H1 (cell line): ENCODE results near the gene MRPL20. TPM values are rescaled to one million over a fixed set of nuclear protein-coding genes. Genes with fewer than 3 reads are reported as not detected.

ENCODE experiments used
- CTCF ChIA-PET: fragments of 300-600 bp; sonication (Branson Sonifier 250); formaldehyde crosslinking; loops from one replicate; lab custom pipeline; 2021; ENCODE audit not compliant: partially characterized antibody; lab: Charles Lee
- POLR2A ChIA-PET: fragments of 300-600 bp; sonication (Branson Sonifier 250); formaldehyde crosslinking; loops from one replicate; lab custom pipeline; 2021; ENCODE audit warnings: inconsistent platforms; ENCODE audit not compliant: partially characterized antibody; lab: Charles Lee
- DNase-seq, 2 experiments: peaks; one replicate each; pipeline versions ENCODE4 v3.0.0 to v3.0.0-alpha.2; 2010 to 2022; ENCODE audit warnings: low spot score in 2 of 2, low read depth in 1 of 2, mixed read lengths in 1 of 2
- FAIRE-seq: peaks from 2 replicates; lab custom pipeline; 2011; peaks lifted over from hg19 to GRCh38; lab: Jason Lieb, UNC
- H2AFZ ChIP-seq: 2 replicates; pipeline ENCODE4 v1.8.1; 2012; ENCODE audit warnings: low read length, inconsistent platforms
- H2AK5ac ChIP-seq: 2 replicates; pipeline ENCODE4 v1.6.1; 2013; ENCODE audit warnings: low read depth, low read length
- H2BK120ac ChIP-seq: replicated peaks from 2 replicates; pipeline ENCODE3; 2013; ENCODE audit warnings: low read depth, low read length, inconsistent platforms
- H2BK12ac ChIP-seq: 2 replicates; pipeline ENCODE4 v1.6.1; 2013; ENCODE audit warnings: low read depth, low read length
- H2BK15ac ChIP-seq: 2 replicates; pipeline ENCODE4 v1.6.1; 2013; ENCODE audit warnings: low read length
- H2BK20ac ChIP-seq: 2 replicates; pipeline ENCODE4 v1.6.1; 2013; ENCODE audit warnings: low read length
- H2BK5ac ChIP-seq: 2 replicates; pipeline ENCODE4 v1.6.1; 2013; ENCODE audit warnings: low read depth, low read length
- H3K14ac ChIP-seq: 2 replicates; pipeline ENCODE4 v1.6.1; 2013; ENCODE audit warnings: inconsistent platforms; ENCODE audit not compliant: insufficient read length
- H3K18ac ChIP-seq: 2 replicates; pipeline ENCODE4 v1.6.1; 2013; ENCODE audit warnings: low read length; ENCODE audit errors: extremely low read depth
- H3K23ac ChIP-seq: 2 replicates; pipeline ENCODE4 v1.6.1; 2013; ENCODE audit warnings: inconsistent platforms; ENCODE audit not compliant: insufficient read length
- H3K23me2 ChIP-seq: 2 replicates; pipeline ENCODE4 v1.6.1; 2013; ENCODE audit warnings: low read depth, low read length
- H3K27ac ChIP-seq: 2 replicates; pipeline ENCODE4 v1.6.1; 2011; ENCODE audit warnings: low read depth, low read length, inconsistent platforms
- H3K27me3 ChIP-seq, 4 experiments: replicated peaks in 1 of 4; 1 replicate in 1 of 4; 2 replicates in 3 of 4; pipeline versions ENCODE4 v1.6.1 to v1.8.1; 2011 to 2013; ENCODE audit warnings: low read length in 3 of 4, mild to moderate bottlenecking in 3 of 4, inconsistent platforms in 2 of 4, mixed read lengths in 2 of 4, moderate library complexity in 1 of 4; ENCODE audit not compliant: control insufficient read depth in 3 of 4, insufficient read depth in 3 of 4; ENCODE audit errors: extremely low read depth in 1 of 4
- H3K36me3 ChIP-seq, 4 experiments: 2 replicates each; pipeline versions ENCODE4 v1.6.1 to v1.8.1; 2011 to 2013; ENCODE audit warnings: mild to moderate bottlenecking in 4 of 4, low read length in 3 of 4, moderate library complexity in 2 of 4, control low read depth in 1 of 4, inconsistent platforms in 1 of 4; ENCODE audit not compliant: insufficient read depth in 4 of 4, control insufficient read depth in 2 of 4
- H3K4ac ChIP-seq: replicated peaks from 2 replicates; pipeline ENCODE3; 2013; ENCODE audit warnings: low read length, low read depth, mixed read lengths, inconsistent platforms; ENCODE audit not compliant: insufficient read length
- H3K4me1 ChIP-seq, 4 experiments: replicated peaks in 1 of 4; 1 replicate in 1 of 4; 2 replicates in 3 of 4; pipeline versions ENCODE4 v1.6.1 to v1.8.1; 2011 to 2013; ENCODE audit warnings: low read length in 3 of 4, inconsistent platforms in 2 of 4, mixed read lengths in 1 of 4; ENCODE audit not compliant: insufficient read depth in 4 of 4, control insufficient read depth in 3 of 4
- H3K4me2 ChIP-seq, 2 experiments: 2 replicates each; pipeline versions ENCODE4 v1.6.1 to v1.8.1; 2011 to 2013; ENCODE audit warnings: low read depth in 2 of 2, low read length in 2 of 2, control low read depth in 1 of 2, inconsistent platforms in 1 of 2, mild to moderate bottlenecking in 1 of 2; ENCODE audit not compliant: insufficient read depth in 1 of 2
- H3K4me3 ChIP-seq, 4 experiments: fragments of 200-600, 300-600 bp in 1 of 4; sonication (generic), shearing (Covaris generic), sonication (Bioruptor Twin) in 1 of 4; 2 replicates each; pipeline versions ENCODE4 v1.5.1 to v1.8.1; 2011 to 2016; ENCODE audit warnings: low read length in 4 of 4, low read depth in 3 of 4, control low read depth in 2 of 4, inconsistent platforms in 2 of 4, mild to moderate bottlenecking in 2 of 4, mixed read lengths in 1 of 4, moderate library complexity in 1 of 4; ENCODE audit not compliant: insufficient read depth in 2 of 4; ENCODE audit errors: extremely low read depth in 1 of 4
- H3K56ac ChIP-seq: replicated peaks from 2 replicates; pipeline ENCODE3; 2013; ENCODE audit warnings: low read depth, mild to moderate bottlenecking, mixed read lengths, low read length, inconsistent platforms; ENCODE audit not compliant: insufficient read length
- H3K79me1 ChIP-seq: 2 replicates; pipeline ENCODE4 v1.6.1; 2013; ENCODE audit warnings: low read depth, low read length, control low read depth
- H3K79me2 ChIP-seq, 2 experiments: 2 replicates each; pipeline versions ENCODE4 v1.6.1 to v1.8.1; 2012 to 2013; ENCODE audit warnings: low read length in 2 of 2, mild to moderate bottlenecking in 2 of 2, inconsistent platforms in 1 of 2; ENCODE audit not compliant: insufficient read depth in 2 of 2, control insufficient read depth in 1 of 2
- H3K9ac ChIP-seq, 4 experiments: replicated peaks in 1 of 4; 1 replicate in 1 of 4; 2 replicates in 3 of 4; pipeline versions ENCODE4 v1.6.1 to v1.8.1; 2011 to 2013; ENCODE audit warnings: low read depth in 3 of 4, low read length in 3 of 4, control low read depth in 2 of 4, mild to moderate bottlenecking in 2 of 4, moderate library complexity in 2 of 4, inconsistent platforms in 1 of 4; ENCODE audit errors: extremely low read depth in 1 of 4
- H3K9me3 ChIP-seq, 2 experiments: 2 replicates each; pipeline versions ENCODE4 v1.6.1 to v1.8.1; 2012 to 2013; ENCODE audit warnings: mild to moderate bottlenecking in 2 of 2, moderate library complexity in 2 of 2, control low read depth in 1 of 2, inconsistent platforms in 1 of 2, low read depth in 1 of 2, low read length in 1 of 2, mixed read lengths in 1 of 2; ENCODE audit not compliant: insufficient read depth in 2 of 2
- H4K20me1 ChIP-seq, 2 experiments: replicated peaks in 1 of 2; 2 replicates each; pipeline versions ENCODE3 to v1.8.1; 2011 to 2013; ENCODE audit warnings: inconsistent platforms in 2 of 2, low read length in 2 of 2, mild to moderate bottlenecking in 1 of 2; ENCODE audit not compliant: insufficient read depth in 2 of 2, control insufficient read depth in 1 of 2
- H4K5ac ChIP-seq: 2 replicates; pipeline ENCODE4 v1.6.1; 2013; ENCODE audit warnings: low read length, low read depth, mixed read lengths, inconsistent platforms; ENCODE audit not compliant: insufficient read length
- H4K8ac ChIP-seq: 2 replicates; pipeline ENCODE4 v1.8.0; 2013; ENCODE audit warnings: mild to moderate bottlenecking, moderate library complexity, low read length, inconsistent platforms; ENCODE audit not compliant: insufficient read depth; ENCODE audit errors: extremely low read depth
- H4K91ac ChIP-seq: replicated peaks from 2 replicates; pipeline ENCODE3; 2013; ENCODE audit warnings: low read length, mixed read lengths, inconsistent platforms; ENCODE audit not compliant: insufficient read length
- CTCF ChIP-seq, 3 experiments: IDR thresholded peaks; 1 replicate in 2 of 3; 2 replicates in 1 of 3; pipeline versions ENCODE4 v1.5.1 to v1.6.1; 2011; ENCODE audit warnings: low read length in 3 of 3, mild to moderate bottlenecking in 3 of 3, inconsistent platforms in 2 of 3, low read depth in 1 of 3, moderate library complexity in 1 of 3; ENCODE audit not compliant: insufficient read depth in 1 of 3; ENCODE audit errors: control extremely low read depth in 1 of 3
- JUN ChIP-seq: IDR thresholded peaks from 2 replicates; pipeline ENCODE4 v1.6.1; 2011; ENCODE audit warnings: low read depth, mild to moderate bottlenecking, improper control_type of control experiment, low read length
- KDM1A ChIP-seq: fragments of 200-600, 300-600 bp; sonication (generic); IDR thresholded peaks from 2 replicates; pipeline ENCODE4 v1.7.1; 2016; ENCODE audit warnings: mild to moderate bottlenecking, low read length, borderline replicate concordance
- KDM4A ChIP-seq: IDR thresholded peaks from one replicate; pipeline ENCODE4 v1.7.1; 2012; ENCODE audit warnings: low read depth, mild to moderate bottlenecking, moderate library complexity, low read length, inconsistent platforms; ENCODE audit not compliant: severe bottlenecking
- PHF8 ChIP-seq: fragments of 200-600 bp; sonication (generic); conservative IDR thresholded peaks from 2 replicates; pipeline ENCODE4 v1.7.1; 2012; ENCODE audit warnings: low read depth, mild to moderate bottlenecking, inconsistent platforms, low read length, moderate library complexity
- SAP30 ChIP-seq: fragments of 300-600 bp; sonication (generic); IDR thresholded peaks from 2 replicates; pipeline ENCODE4 v1.7.1; 2012; ENCODE audit warnings: low read length, moderate library complexity, mild to moderate bottlenecking, inconsistent platforms; ENCODE audit not compliant: insufficient read depth, insufficient replicate concordance
- SIRT6 ChIP-seq: IDR thresholded peaks from one replicate; pipeline ENCODE4 v1.7.1; 2012; ENCODE audit warnings: low read length, inconsistent platforms
- TCF12 ChIP-seq: IDR thresholded peaks from 2 replicates; pipeline ENCODE4 v1.6.1; 2011; ENCODE audit warnings: low read depth, mild to moderate bottlenecking, low read length
- WGBS, 2 experiments: shearing (Covaris generic) in 1 of 2; methylation state at CpG; one replicate each; pipeline versions ENCODE4 v1.1.6 to v1.1.7; 2013 to 2015; ENCODE audit warnings: low lambda C conversion rate in 2 of 2, mixed read lengths in 2 of 2, inconsistent platforms in 1 of 2, low coverage in 1 of 2, missing lambda C conversion rate in 1 of 2; ENCODE audit not compliant: insufficient replicate concordance in 2 of 2, insufficient coverage in 1 of 2, insufficient read length in 1 of 2; ENCODE audit errors: extremely low coverage in 1 of 2, missing lambda C conversion rate in 1 of 2; 5-methylcytosine and 5-hydroxymethylcytosine counted together
- polyA plus RNA-seq, 7 experiments: library from polyadenylated mRNA; depleted of rRNA in 3 of 7; stranded (reverse) in 5 of 7; unstranded in 2 of 7; fragments of >200 nt in 5 of 7; fragments of 200-250 nt in 2 of 7; gene quantifications; 1 replicate in 5 of 7; 2 replicates in 1 of 7; 4 replicates in 1 of 7; pipeline versions ENCODE4 v1.2.1 to v1.2.3, GENCODE V29; 2011 to 2013; ENCODE audit warnings: missing spikeins in 2 of 7, mixed read lengths in 2 of 7
- total RNA-seq: library from RNA; stranded (reverse); fragmentation: NEBNext Ultra II Directional; extraction: Animal tissue kit (Norgen Biotek cat#: 25700); gene quantifications from 2 replicates; pipeline ENCODE4 v1.2.1, GENCODE V29; 2021

The MRPL20 gene
- total and polyA plus RNA-seq, 2 of the 8 experiments (the other 6 are each of a cell fraction or from before 2014, with no cell fraction given): 126 to 151 TPM

GRCh38 chr1:1374589-1374928 lies 32.5 kb downstream of the MRPL20 start:
- no peak overlapping the region for H2AK5ac ChIP-seq
- peak overlapping the region; percentile 60; the same call in 1 of the 2 replicates for H3K18ac ChIP-seq
- H2BK20ac ChIP-seq: no peak overlapping the region
- H2BK120ac ChIP-seq: no peak overlapping the region
- ChIA-PET POLR2A (interaction anchor here (0.7 to 33.4 kb wide), 13 partner anchors 16 to 73 kb away, joined by 3 to 719 read pairs (median 5); partner anchors contain the start of genes CCNL2, DVL1, MRPL20 and MXRA8), CTCF (interaction anchor here (0.6 to 4.6 kb wide), 9 partner anchors 12 to 282 kb away, joined by 3 to 17 read pairs (median 5); partner anchors contain the start of gene CCNL2)
- FAIRE-seq (no peak), DNase-seq (no peak)
- H3K27me3 ChIP-seq: no peaks in the 10 kb centered on the region
- H3K56ac ChIP-seq: peak overlapping the region; percentile 25
- H3K4ac ChIP-seq: no peak overlapping the region
- no peak overlapping the region for H3K23ac ChIP-seq
- peak overlapping the region; percentile 44; the same call in 1 of the 2 replicates for H2BK5ac ChIP-seq
- H3K4me3 ChIP-seq: peak overlapping the region; percentile 87 to 97 (median 88)
- H3K4me1 ChIP-seq: peaks cover 0 to 12% (median 9%) of the 10 kb centered on the region in 4 experiments; a peak in 5 of 7 replicates
- 5% methylated on average over 17 of the region's 24 CpGs; no CpG with 5 or more reads in 1 of the 2 experiments for WGBS, 2 experiments
- H4K8ac ChIP-seq: peak overlapping the region; percentile 96
- H3K9me3 ChIP-seq: no peaks in the 10 kb centered on the region
- peaks cover 7% of the 10 kb centered on the region; the same call in 1 of the 2 replicates for H3K23me2 ChIP-seq
- peak overlapping the region; percentile 77 to 99 for H3K4me2 ChIP-seq
- no peak overlapping the region for H4K5ac ChIP-seq
- H2BK12ac ChIP-seq: no peak overlapping the region
- peaks cover 0 to 8% of the 10 kb centered on the region in 2 experiments for H4K20me1 ChIP-seq
- H2BK15ac ChIP-seq: no peak overlapping the region
- peaks cover 0 to 4% (median 0%) of the 10 kb centered on the region in 4 experiments; a peak in 1 of 8 replicates for H3K36me3 ChIP-seq
- peaks cover 3% of the 10 kb centered on the region; the same call in 1 of the 2 replicates for H3K79me1 ChIP-seq
- peak overlapping the region; percentile 81 to 94 (median 84) for H3K9ac ChIP-seq
- peaks cover 5 to 17% of the 10 kb centered on the region in 2 experiments; a peak in 3 of 4 replicates for H3K79me2 ChIP-seq
- no peak overlapping the region for H3K14ac ChIP-seq
- H2AFZ ChIP-seq: no peak overlapping the region
- H3K27ac ChIP-seq: peak overlapping the region; percentile 62; the same call in 1 of the 2 replicates
- no peak overlapping the region for H4K91ac ChIP-seq
- TF ChIP-seq CTCF (IDR thresholded peaks at IDR 0.05; ENCODE audit: control extremely low read depth in 1 of 3, insufficient read depth in 1 of 3, low read depth in 1 of 3, low read length in 3 of 3) (no peak), KDM1A (no peak), KDM4A (no peak), TCF12 (no peak), SIRT6 (no peak), SAP30 (no peak), PHF8 (no peak), JUN (no peak)
